Testis (tissue), 2 donors: ENCODE results near the gene TBC1D22A.

Experiments
- POLR2A ChIP-seq: fragments of 450-650 bp; IDR thresholded peaks from one replicate; pipeline ENCODE4 v1.6.1; 2017; ENCODE audit warnings: antibody characterized with exemption, mild to moderate bottlenecking, moderate library complexity
- TF ChIP-seq, protein P1 (sequence below), 3 experiments: fragments of 450-650 bp in 2 of 3; fragments of 200-600 bp in 1 of 3; sonication (generic) in 1 of 3; IDR thresholded peaks; one replicate each; pipeline ENCODE4 v1.5.1; 2016 to 2019; ENCODE audit warnings: antibody characterized with exemption in 3 of 3, mild to moderate bottlenecking in 2 of 3, moderate library complexity in 1 of 3

DNA sequence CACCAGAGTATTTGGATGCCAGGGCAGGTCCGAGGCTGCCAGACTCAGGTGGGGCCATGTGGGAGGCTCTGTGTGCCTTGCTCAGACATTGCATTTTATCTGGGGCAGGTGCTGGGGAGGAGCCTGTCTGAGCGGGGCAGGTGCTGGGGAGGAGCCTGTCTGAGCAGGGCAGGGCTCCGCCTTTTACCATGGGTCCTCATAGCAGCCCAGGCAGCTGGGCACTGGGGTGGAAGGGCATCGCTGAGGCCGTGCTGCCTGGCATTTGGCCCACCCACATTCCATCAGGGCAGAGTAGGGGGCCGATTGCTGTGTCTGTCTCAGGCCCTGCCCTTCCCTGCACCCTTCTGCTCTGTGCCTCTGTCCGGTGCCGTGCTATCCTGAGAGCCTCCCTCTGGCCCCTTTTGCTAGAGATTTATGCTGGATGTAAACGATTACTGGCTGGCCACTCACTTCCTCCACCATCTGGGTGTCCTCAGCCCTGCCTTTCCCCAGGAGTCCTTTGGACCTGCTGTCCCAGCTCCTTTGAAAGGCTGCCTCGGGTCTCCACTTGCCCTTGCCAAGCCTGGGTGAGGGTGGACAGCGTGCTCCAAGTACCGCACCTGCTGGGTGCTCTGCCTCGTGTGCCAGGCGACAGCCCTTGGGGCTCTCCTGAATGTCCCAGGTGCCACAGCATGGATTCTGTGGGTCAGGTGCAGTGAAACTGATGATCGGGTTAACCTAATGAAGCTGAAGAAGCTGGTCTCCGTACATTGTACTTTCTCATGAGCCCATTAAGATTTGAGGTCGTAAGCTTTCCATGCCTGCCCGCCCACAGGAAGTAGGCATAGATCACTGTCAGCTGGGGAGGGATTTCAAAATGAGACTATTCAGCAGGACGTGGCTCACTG, 281.6 kb downstream of the TBC1D22A start:
- TF ChIP-seq, protein P1, sequence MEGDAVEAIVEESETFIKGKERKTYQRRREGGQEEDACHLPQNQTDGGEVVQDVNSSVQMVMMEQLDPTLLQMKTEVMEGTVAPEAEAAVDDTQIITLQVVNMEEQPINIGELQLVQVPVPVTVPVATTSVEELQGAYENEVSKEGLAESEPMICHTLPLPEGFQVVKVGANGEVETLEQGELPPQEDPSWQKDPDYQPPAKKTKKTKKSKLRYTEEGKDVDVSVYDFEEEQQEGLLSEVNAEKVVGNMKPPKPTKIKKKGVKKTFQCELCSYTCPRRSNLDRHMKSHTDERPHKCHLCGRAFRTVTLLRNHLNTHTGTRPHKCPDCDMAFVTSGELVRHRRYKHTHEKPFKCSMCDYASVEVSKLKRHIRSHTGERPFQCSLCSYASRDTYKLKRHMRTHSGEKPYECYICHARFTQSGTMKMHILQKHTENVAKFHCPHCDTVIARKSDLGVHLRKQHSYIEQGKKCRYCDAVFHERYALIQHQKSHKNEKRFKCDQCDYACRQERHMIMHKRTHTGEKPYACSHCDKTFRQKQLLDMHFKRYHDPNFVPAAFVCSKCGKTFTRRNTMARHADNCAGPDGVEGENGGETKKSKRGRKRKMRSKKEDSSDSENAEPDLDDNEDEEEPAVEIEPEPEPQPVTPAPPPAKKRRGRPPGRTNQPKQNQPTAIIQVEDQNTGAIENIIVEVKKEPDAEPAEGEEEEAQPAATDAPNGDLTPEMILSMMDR (IDR thresholded peaks at IDR 0.05) = no peak
- TF ChIP-seq POLR2A = no peak
